HepG2 (cell line): Measurements from ENCODE around the gene RAET1E. TPM values are rescaled to one million over a fixed set of nuclear protein-coding genes. Genes with fewer than 3 reads are reported as not detected.

ENCODE experiments used
- EP300 ChIP-seq, 3 experiments: sonication (generic) in 1 of 3; formaldehyde crosslinking in 1 of 3; IDR thresholded peaks; 2 replicates each; pipeline versions ENCODE4 v1.5.1 to v1.6.1; 2011 to 2020; ENCODE audit warnings: low read depth in 2 of 3, low read length in 2 of 3, borderline replicate concordance in 1 of 3, improper control_type of control experiment in 1 of 3, mild to moderate bottlenecking in 1 of 3, missing genetic modification reagents in 1 of 3, moderate library complexity in 1 of 3
- HDAC1 ChIP-seq: sonication (generic); formaldehyde crosslinking; IDR thresholded peaks from 2 replicates; pipeline ENCODE4 v1.5.1; 2020; ENCODE audit warnings: mild to moderate bottlenecking, missing genetic modification reagents
- HNRNPH1 ChIP-seq: fragments of 200-400 bp; formaldehyde crosslinking; optimal IDR thresholded peaks from 2 replicates; pipeline ENCODE3; 2017; ENCODE audit warnings: mild to moderate bottlenecking, low read depth, low read length
- HOMEZ ChIP-seq: IDR thresholded peaks from 2 replicates; pipeline ENCODE4 v1.6.1; 2016; ENCODE audit warnings: low read depth
- IKZF1 ChIP-seq: fragments of 450-650 bp; IDR thresholded peaks from 2 replicates; pipeline ENCODE4 v1.7.1; 2016
- NFKBIZ ChIP-seq: IDR thresholded peaks from 2 replicates; pipeline ENCODE4 v1.6.1; 2018; ENCODE audit warnings: missing genetic modification reagents, missing compliant biosample characterization
- NR2F6 ChIP-seq, 2 experiments: IDR thresholded peaks; 2 replicates each; pipeline ENCODE4 v1.6.1; 2016; ENCODE audit warnings: antibody characterized with exemption in 1 of 2, mild to moderate bottlenecking in 1 of 2
- PHF21A ChIP-seq: sonication (generic); formaldehyde crosslinking; IDR thresholded peaks from 2 replicates; pipeline ENCODE4 v1.5.0; 2020; ENCODE audit warnings: mild to moderate bottlenecking, missing genetic modification reagents
- PITX1 ChIP-seq: sonication (generic); formaldehyde crosslinking; IDR thresholded peaks from 2 replicates; pipeline ENCODE4 v1.5.1; 2020; ENCODE audit warnings: mild to moderate bottlenecking, missing genetic modification reagents
- POGZ ChIP-seq: sonication (generic); formaldehyde crosslinking; IDR thresholded peaks from 2 replicates; pipeline ENCODE4 v1.4.0; 2020; ENCODE audit warnings: mild to moderate bottlenecking, missing genetic modification reagents
- RFX1 ChIP-seq: fragments of 450-650 bp; IDR thresholded peaks from 2 replicates; pipeline ENCODE4 v1.6.1; 2017
- ZBTB4 ChIP-seq: sonication (generic); formaldehyde crosslinking; IDR thresholded peaks from 2 replicates; pipeline ENCODE4 v1.4.0; 2020; ENCODE audit warnings: missing genetic modification reagents, mild to moderate bottlenecking, borderline replicate concordance
- ZFY ChIP-seq: sonication (generic); formaldehyde crosslinking; IDR thresholded peaks from 2 replicates; pipeline ENCODE4 v1.4.0; 2020; ENCODE audit warnings: missing genetic modification reagents
- ZMAT5 ChIP-seq: sonication (generic); formaldehyde crosslinking; IDR thresholded peaks from 2 replicates; pipeline ENCODE4 v1.5.0; 2020; ENCODE audit warnings: mild to moderate bottlenecking, low read depth, missing genetic modification reagents, borderline replicate concordance
- ZMYM4 ChIP-seq: sonication (generic); formaldehyde crosslinking; IDR thresholded peaks from 2 replicates; pipeline ENCODE4 v1.8.1; 2023; ENCODE audit warnings: mild to moderate bottlenecking, missing genetic modification reagents
- ZNF703 ChIP-seq: sonication (generic); formaldehyde crosslinking; IDR thresholded peaks from 2 replicates; pipeline ENCODE4 v1.5.1; 2020; ENCODE audit warnings: missing genetic modification reagents, mild to moderate bottlenecking, moderate library complexity, borderline replicate concordance
- ZSCAN20 ChIP-seq: sonication (generic); formaldehyde crosslinking; IDR thresholded peaks from 2 replicates; pipeline ENCODE4 v1.4.0; 2020; ENCODE audit warnings: missing genetic modification reagents, mild to moderate bottlenecking, borderline replicate concordance
- polyA plus RNA-seq, 8 experiments: library from polyadenylated mRNA; depleted of rRNA in 3 of 8; stranded (reverse) in 7 of 8; unstranded in 1 of 8; fragments of >200 nt; fragmentation: Illumina TruSeq in 4 of 8; extraction: Trizol in 4 of 8; gene quantifications; 2 replicates each; pipeline versions ENCODE4 v1.2.1 to v1.2.3, GENCODE V29; 2011 to 2016; ENCODE audit warnings: low read depth in 4 of 8, missing spikeins in 1 of 8, mixed read lengths in 1 of 8; ENCODE audit not compliant: insufficient read depth in 1 of 8
- total RNA-seq, 5 experiments: library from RNA; depleted of rRNA; stranded (reverse); fragments of >200 nt; fragmentation: Illumina TruSeq; extraction: Trizol; gene quantifications; 2 replicates each; pipeline ENCODE4 v1.2.3, GENCODE V29; 2016; ENCODE audit warnings: low read depth in 1 of 5
- TF ChIP-seq, protein P1 (sequence below): sonication (generic); formaldehyde crosslinking; conservative IDR thresholded peaks from 2 replicates; pipeline ENCODE4 v1.4.0; 2020; ENCODE audit warnings: missing genetic modification reagents
- TF ChIP-seq, protein P2 (sequence below): sonication (generic); formaldehyde crosslinking; IDR thresholded peaks from 2 replicates; pipeline ENCODE4 v1.4.0; 2020; ENCODE audit warnings: missing genetic modification reagents
- TF ChIP-seq, protein P3 (sequence below): sonication (generic); formaldehyde crosslinking; IDR thresholded peaks from 2 replicates; pipeline ENCODE4 v1.5.0; 2020; ENCODE audit warnings: missing genetic modification reagents

Gene RAET1E
- total and polyA plus RNA-seq, 2 of the 13 experiments (the other 11 are each of a cell fraction or from before 2014, with no cell fraction given): not detected

DNA sequence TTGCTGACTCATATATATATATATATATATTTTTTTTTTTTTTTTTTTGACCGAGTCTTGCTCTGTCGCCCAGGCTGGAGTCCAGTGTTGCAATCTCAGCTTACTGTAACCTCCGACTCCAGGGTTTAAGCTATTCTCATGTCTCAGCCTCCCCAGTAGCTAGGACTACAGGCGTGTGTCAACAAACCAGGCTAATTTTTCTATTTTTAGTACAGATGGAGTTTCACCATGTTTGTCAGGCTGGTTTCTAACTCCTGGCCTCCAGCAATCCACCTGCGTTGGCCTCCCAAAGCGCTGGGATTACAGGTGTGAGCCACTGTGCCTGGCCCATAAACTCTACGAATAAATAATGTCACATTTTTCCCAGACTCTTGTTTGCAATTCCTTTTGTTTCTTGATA is 38.5 kb downstream of the RAET1E start (continued):
- TF ChIP-seq ZMAT5 (no peak), NFKBIZ (CRISPR knock-in tag) (0 out of 2 replicates have a peak, but pooled peaks have one; percentile 35), ZBTB4 (no peak), HNRNPH1 (no peak), ZMYM4 (CRISPR knock-in tag) (peak; percentile 32; the same call in 1 of the 2 replicates), HDAC1 (CRISPR knock-in tag) (peak; percentile 36; the same call in 1 of the 2 replicates), EP300 (IDR thresholded peaks at IDR 0.05; ENCODE audit: low read depth in 2 of 2, low read length in 2 of 2) (peak in 1 of 2 experiments; percentile 62; a peak in 1 of 4 replicates), EP300 (CRISPR knock-in tag; IDR thresholded peaks at IDR 0.05; ENCODE audit: borderline replicate concordance) (peak; percentile 31; the same call in 1 of the 2 replicates), RFX1 (peak; percentile 63), POGZ (peak; percentile 61), IKZF1 (no peak), ZSCAN20 (CRISPR knock-in tag) (0 out of 2 replicates have a peak, but pooled peaks have one; percentile 70), HOMEZ (CRISPR knock-in tag) (peak; percentile 68; the same call in 1 of the 2 replicates), PHF21A (peak; percentile 66; the same call in 1 of the 2 replicates), NR2F6 (IDR thresholded peaks at IDR 0.05) (no peak), NR2F6 (CRISPR knock-in tag; IDR thresholded peaks at IDR 0.05) (peak; percentile 68), ZFY (peak; percentile 34; the same call in 1 of the 2 replicates), ZNF703 (no peak), PITX1 (peak; percentile 81)
- TF ChIP-seq, protein P1, sequence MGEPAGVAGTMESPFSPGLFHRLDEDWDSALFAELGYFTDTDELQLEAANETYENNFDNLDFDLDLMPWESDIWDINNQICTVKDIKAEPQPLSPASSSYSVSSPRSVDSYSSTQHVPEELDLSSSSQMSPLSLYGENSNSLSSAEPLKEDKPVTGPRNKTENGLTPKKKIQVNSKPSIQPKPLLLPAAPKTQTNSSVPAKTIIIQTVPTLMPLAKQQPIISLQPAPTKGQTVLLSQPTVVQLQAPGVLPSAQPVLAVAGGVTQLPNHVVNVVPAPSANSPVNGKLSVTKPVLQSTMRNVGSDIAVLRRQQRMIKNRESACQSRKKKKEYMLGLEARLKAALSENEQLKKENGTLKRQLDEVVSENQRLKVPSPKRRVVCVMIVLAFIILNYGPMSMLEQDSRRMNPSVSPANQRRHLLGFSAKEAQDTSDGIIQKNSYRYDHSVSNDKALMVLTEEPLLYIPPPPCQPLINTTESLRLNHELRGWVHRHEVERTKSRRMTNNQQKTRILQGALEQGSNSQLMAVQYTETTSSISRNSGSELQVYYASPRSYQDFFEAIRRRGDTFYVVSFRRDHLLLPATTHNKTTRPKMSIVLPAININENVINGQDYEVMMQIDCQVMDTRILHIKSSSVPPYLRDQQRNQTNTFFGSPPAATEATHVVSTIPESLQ (CRISPR knock-in tag): no peak
- TF ChIP-seq, protein P2, sequence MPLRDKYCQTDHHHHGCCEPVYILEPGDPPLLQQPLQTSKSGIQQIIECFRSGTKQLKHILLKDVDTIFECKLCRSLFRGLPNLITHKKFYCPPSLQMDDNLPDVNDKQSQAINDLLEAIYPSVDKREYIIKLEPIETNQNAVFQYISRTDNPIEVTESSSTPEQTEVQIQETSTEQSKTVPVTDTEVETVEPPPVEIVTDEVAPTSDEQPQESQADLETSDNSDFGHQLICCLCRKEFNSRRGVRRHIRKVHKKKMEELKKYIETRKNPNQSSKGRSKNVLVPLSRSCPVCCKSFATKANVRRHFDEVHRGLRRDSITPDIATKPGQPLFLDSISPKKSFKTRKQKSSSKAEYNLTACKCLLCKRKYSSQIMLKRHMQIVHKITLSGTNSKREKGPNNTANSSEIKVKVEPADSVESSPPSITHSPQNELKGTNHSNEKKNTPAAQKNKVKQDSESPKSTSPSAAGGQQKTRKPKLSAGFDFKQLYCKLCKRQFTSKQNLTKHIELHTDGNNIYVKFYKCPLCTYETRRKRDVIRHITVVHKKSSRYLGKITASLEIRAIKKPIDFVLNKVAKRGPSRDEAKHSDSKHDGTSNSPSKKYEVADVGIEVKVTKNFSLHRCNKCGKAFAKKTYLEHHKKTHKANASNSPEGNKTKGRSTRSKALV (CRISPR knock-in tag): no peak
- TF ChIP-seq, protein P3, sequence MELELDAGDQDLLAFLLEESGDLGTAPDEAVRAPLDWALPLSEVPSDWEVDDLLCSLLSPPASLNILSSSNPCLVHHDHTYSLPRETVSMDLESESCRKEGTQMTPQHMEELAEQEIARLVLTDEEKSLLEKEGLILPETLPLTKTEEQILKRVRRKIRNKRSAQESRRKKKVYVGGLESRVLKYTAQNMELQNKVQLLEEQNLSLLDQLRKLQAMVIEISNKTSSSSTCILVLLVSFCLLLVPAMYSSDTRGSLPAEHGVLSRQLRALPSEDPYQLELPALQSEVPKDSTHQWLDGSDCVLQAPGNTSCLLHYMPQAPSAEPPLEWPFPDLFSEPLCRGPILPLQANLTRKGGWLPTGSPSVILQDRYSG (CRISPR knock-in tag): no peak
